ENCODE data around the gene TMEM198.

The TMEM198 gene

DNA sequence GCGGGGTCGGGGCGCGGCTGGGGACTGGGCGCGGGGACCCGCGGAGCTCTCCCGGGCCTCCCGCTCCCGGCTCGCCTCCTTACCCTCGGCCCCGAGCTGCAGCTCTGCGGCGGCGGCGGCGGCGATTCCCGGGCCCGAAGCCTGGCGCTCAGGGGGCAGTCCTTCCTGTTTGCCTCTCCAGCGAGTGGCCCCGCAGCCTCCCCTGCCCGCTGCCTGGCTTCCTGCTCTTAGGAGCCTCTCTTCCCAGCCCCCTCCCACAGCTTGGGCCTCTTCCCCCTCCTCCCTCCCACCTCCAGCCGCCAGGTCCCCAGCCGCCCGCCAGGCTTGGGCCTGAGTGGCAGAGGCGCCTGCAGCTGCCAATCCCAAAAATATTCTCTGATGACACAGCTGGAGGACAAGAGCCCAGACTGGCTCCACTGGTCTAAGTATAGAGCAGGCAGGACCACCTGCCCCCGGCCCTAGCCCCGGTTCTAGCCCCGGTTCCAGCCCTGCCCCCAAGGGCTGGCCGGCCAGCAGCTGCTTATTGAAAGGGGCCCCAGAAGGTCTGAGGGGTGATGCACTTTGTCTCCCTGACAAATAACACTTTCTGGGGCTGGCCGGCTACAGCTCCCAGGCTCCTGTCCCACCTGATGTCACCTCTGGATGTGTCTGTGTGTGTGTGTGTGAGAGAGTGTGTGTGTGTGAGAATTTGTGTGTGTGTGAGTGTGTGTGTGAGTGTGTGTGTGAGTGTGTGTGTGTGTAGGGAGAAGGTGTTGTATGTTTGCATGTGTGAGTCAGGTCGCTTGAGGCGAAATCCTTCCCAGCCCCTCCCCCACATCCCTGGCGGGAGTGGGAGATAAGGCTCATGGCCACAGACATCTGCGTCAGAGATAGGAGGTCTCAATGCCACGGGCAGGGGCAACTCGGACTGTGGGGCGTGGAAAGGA is 27.7 kb downstream of the TMEM198 start, which contains the start of gene OBSL1:
Gene OBSL1 (minus strand): TSS at position 229 of the 926 bp plus-strand sequence. CDS start 307 bp downstream, outside the sequence.
- peak; percentile 92 for DNase-seq
- Histone ChIP-seq H3K4me3 (ENCODE audit: low read depth, low read length) (peak within 1 kb of the TSS; percentile 64), H3K9me3 (ENCODE audit: severe bottlenecking) (no peaks in the 10 kb centered on the region), H3K36me3 (peaks cover 22% of the 10 kb centered on the region), H3K27me3 (ENCODE audit: insufficient read depth, low read depth, severe bottlenecking) (no peaks in the 10 kb centered on the region), H3K27ac (peak within 1 kb of the TSS; percentile 72)
- TF ChIP-seq, protein P1, sequence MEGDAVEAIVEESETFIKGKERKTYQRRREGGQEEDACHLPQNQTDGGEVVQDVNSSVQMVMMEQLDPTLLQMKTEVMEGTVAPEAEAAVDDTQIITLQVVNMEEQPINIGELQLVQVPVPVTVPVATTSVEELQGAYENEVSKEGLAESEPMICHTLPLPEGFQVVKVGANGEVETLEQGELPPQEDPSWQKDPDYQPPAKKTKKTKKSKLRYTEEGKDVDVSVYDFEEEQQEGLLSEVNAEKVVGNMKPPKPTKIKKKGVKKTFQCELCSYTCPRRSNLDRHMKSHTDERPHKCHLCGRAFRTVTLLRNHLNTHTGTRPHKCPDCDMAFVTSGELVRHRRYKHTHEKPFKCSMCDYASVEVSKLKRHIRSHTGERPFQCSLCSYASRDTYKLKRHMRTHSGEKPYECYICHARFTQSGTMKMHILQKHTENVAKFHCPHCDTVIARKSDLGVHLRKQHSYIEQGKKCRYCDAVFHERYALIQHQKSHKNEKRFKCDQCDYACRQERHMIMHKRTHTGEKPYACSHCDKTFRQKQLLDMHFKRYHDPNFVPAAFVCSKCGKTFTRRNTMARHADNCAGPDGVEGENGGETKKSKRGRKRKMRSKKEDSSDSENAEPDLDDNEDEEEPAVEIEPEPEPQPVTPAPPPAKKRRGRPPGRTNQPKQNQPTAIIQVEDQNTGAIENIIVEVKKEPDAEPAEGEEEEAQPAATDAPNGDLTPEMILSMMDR (IDR thresholded peaks at IDR 0.05; ENCODE audit: low read depth, low read length), result no peak

- H3K4me3 ChIP-seq (ENCODE audit: low read depth, low read length), result peak within 1 kb of the TSS; percentile 64
- H3K27me3 ChIP-seq (ENCODE audit: insufficient read depth, low read depth, severe bottlenecking), result no peaks in the 10 kb centered on the region
- H3K9me3 ChIP-seq (ENCODE audit: severe bottlenecking), result no peaks in the 10 kb centered on the region
These were observed 28.6 kb downstream of the TMEM198 start, which contains the start of gene INHA for GRCh38 chr2:219572237-219573001. Gene INHA, plus strand, starts transcription at chr2:219572310. Its CDS starts 65 bp downstream, at chr2:219572375.

GRCh38 chr2:219573166-219573565 is 29.3 kb downstream of the TMEM198 start:
- TF ChIP-seq, protein P1 (IDR thresholded peaks at IDR 0.05; ENCODE audit: low read depth, low read length), result no peak
- H3K27ac ChIP-seq, result no peak overlapping the region
- no peaks in the 10 kb centered on the region for H3K9me3 ChIP-seq (ENCODE audit: severe bottlenecking)
- DNase-seq, result no peak
- no peaks in the 10 kb centered on the region for H3K27me3 ChIP-seq (ENCODE audit: insufficient read depth, low read depth, severe bottlenecking)
- H3K4me3 ChIP-seq (ENCODE audit: low read depth, low read length), result no peak overlapping the region
- peaks cover 7% of the 10 kb centered on the region for H3K36me3 ChIP-seq

More at GRCh38 chr2:219572237-219573001, 28.6 kb downstream of the TMEM198 start, which contains the start of gene INHA:
- peak within 1 kb of the TSS; percentile 72 for H3K27ac ChIP-seq
- TF ChIP-seq, protein P1 (IDR thresholded peaks at IDR 0.05; ENCODE audit: low read depth, low read length), result no peak
- no peak for DNase-seq
- peaks cover 14% of the 10 kb centered on the region for H3K36me3 ChIP-seq

- DNase-seq, result no peak
- H3K9me3 ChIP-seq (ENCODE audit: severe bottlenecking), result no peaks in the 10 kb centered on the region
These were observed 30.9 kb downstream of the TMEM198 start for GRCh38 chr2:219574484-219575311.

More at GRCh38 chr2:219574484-219575311, 30.9 kb downstream of the TMEM198 start:
- no peak overlapping the region for H3K27ac ChIP-seq
- no peaks in the 10 kb centered on the region for H3K27me3 ChIP-seq (ENCODE audit: insufficient read depth, low read depth, severe bottlenecking)
- TF ChIP-seq, protein P1 (IDR thresholded peaks at IDR 0.05; ENCODE audit: low read depth, low read length), result no peak
- no peak overlapping the region for H3K4me3 ChIP-seq (ENCODE audit: low read depth, low read length)
- H3K36me3 ChIP-seq, result peaks cover under 1% of the 10 kb centered on the region
